Measurements from ENCODE around the gene TRAPPC4. TPM values are rescaled to one million over a fixed set of nuclear protein-coding genes. Genes with fewer than 3 reads are reported as not detected.

TRAPPC4 gene
- total RNA-seq, 1 experiment from 2014 or later: 78.9 TPM

GRCh38 chr11:119041821-119042514, 23.4 kb downstream of the TRAPPC4 start:
- DNase-seq (ENCODE audit: low read depth, low spot score) (no peak), ATAC-seq (no peak; the same call in 1 of the 2 replicates)
- no peak overlapping the region for H3K27ac ChIP-seq (ENCODE audit: low read length)
- TF ChIP-seq CTCF (IDR thresholded peaks at IDR 0.05) (no peak), REST (IDR thresholded peaks at IDR 0.05; ENCODE audit: insufficient read depth in 1 of 2, low read depth in 2 of 2, low read length in 1 of 2) (no peak), TCF7L2 (IDR thresholded peaks at IDR 0.05; ENCODE audit: low read depth, low read length) (no peak), POLR2AphosphoS5 (IDR thresholded peaks at IDR 0.05; ENCODE audit: low read depth, low read length) (no peak), SIN3A (IDR thresholded peaks at IDR 0.05; ENCODE audit: borderline replicate concordance, insufficient read depth, low read depth, low read length) (no peak)
- BruUV-seq (replicated peaks): no TSS peak
- no peaks in the 10 kb centered on the region for H3K9me3 ChIP-seq (ENCODE audit: control insufficient read depth, insufficient read depth, low read depth, low read length)
- H3K4me1 ChIP-seq (ENCODE audit: control insufficient read depth, insufficient read depth, low read length): no peaks in the 10 kb centered on the region
- in situ Hi-C loops (cut with HindIII; ENCODE audit: low pct_unique_long_range_greater_than_20kb, low sequenced_read_pairs): no loop called here
- H3K36me3 ChIP-seq (ENCODE audit: control insufficient read depth, insufficient read depth, low read length): 0 out of 2 replicates have a peak, but pooled peaks cover 3% of the 10 kb centered on the region
- POLR2A ChIA-PET: no interaction called here
- CTCF ChIA-PET: no interaction called here
- H3K27me3 ChIP-seq (ENCODE audit: control insufficient read depth, insufficient read depth, low read length): no peaks in the 10 kb centered on the region
- no peak overlapping the region for H3K4me3 ChIP-seq (ENCODE audit: low read depth in 2 of 2, low read length in 2 of 2)
- intact Hi-C loops (cut with micrococcal nuclease; ENCODE audit: unreplicated experiment): no loop called here

DNA sequence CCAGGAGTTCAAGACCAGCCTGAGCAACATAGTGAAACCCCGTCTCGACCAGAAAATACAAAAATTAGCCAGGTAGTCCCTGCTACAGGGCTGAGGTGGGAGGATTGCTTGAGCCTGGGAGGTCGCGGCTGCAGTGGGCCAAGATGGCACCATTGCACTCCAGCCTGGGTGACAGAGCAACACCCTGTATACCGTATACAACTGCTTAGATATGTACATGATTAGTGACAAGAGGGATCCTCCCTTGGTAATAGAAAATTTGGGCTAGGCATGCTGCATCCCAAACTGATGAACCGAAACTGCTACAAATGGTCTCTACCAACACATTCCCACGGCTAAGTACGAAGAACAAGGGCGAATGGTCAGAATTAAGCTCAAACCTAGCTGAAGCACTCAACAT, 24.4 kb downstream of the TRAPPC4 start:
- in situ Hi-C loops (cut with HindIII; ENCODE audit: low pct_unique_long_range_greater_than_20kb, low sequenced_read_pairs): no loop called here
- Histone ChIP-seq H3K36me3 (ENCODE audit: control insufficient read depth, insufficient read depth, low read length) (0 out of 2 replicates have a peak, but pooled peaks cover 3% of the 10 kb centered on the region), H3K4me1 (ENCODE audit: control insufficient read depth, insufficient read depth, low read length) (no peaks in the 10 kb centered on the region), H3K4me3 (ENCODE audit: low read depth in 2 of 2, low read length in 2 of 2) (no peak overlapping the region), H3K9me3 (ENCODE audit: control insufficient read depth, insufficient read depth, low read depth, low read length) (no peaks in the 10 kb centered on the region), H3K27me3 (ENCODE audit: control insufficient read depth, insufficient read depth, low read length) (no peaks in the 10 kb centered on the region), H3K27ac (ENCODE audit: low read length) (no peak overlapping the region)
- TF ChIP-seq POLR2AphosphoS5 (IDR thresholded peaks at IDR 0.05; ENCODE audit: low read depth, low read length): no peak
- no peak for TF ChIP-seq TCF7L2 (IDR thresholded peaks at IDR 0.05; ENCODE audit: low read depth, low read length)
- no peak for TF ChIP-seq REST (IDR thresholded peaks at IDR 0.05; ENCODE audit: insufficient read depth in 1 of 2, low read depth in 2 of 2, low read length in 1 of 2)
- TF ChIP-seq CTCF (IDR thresholded peaks at IDR 0.05): no peak
- TF ChIP-seq SIN3A (IDR thresholded peaks at IDR 0.05; ENCODE audit: borderline replicate concordance, insufficient read depth, low read depth, low read length): no peak
- no peak for DNase-seq (ENCODE audit: low read depth, low spot score)
- POLR2A ChIA-PET: no interaction called here
- ATAC-seq: no peak
- CTCF ChIA-PET: no interaction called here
- intact Hi-C loops (cut with micrococcal nuclease; ENCODE audit: unreplicated experiment): no loop called here
- BruUV-seq (replicated peaks): no TSS peak

All from Panc1 (cell line).